H9 (cell line): Measurements from ENCODE around the gene GATA5. TPM values are rescaled to one million over a fixed set of nuclear protein-coding genes. Genes with fewer than 3 reads are reported as not detected.

Experiments used
- DNase-seq: peaks from one replicate; pipeline ENCODE4 v3.0.0-alpha.2; 2017
- H2AFZ ChIP-seq: one replicate; pipeline ENCODE4 v1.6.1; 2013; ENCODE audit warnings: mild to moderate bottlenecking, low read length, control low read depth, moderate library complexity
- H2AK5ac ChIP-seq: 2 replicates; pipeline ENCODE4 v1.6.1; 2013; ENCODE audit warnings: low read length, control low read depth, mixed read lengths; ENCODE audit not compliant: insufficient read length
- H2BK120ac ChIP-seq: one replicate; pipeline ENCODE4 v1.6.1; 2013; ENCODE audit warnings: low read depth, mild to moderate bottlenecking, low read length, control low read depth, inconsistent platforms; ENCODE audit not compliant: poor library complexity, severe bottlenecking
- H2BK12ac ChIP-seq: 2 replicates; pipeline ENCODE4 v1.6.1; 2013; ENCODE audit warnings: low read length, control low read depth, mixed read lengths, low read depth; ENCODE audit not compliant: insufficient read length
- H2BK15ac ChIP-seq: 2 replicates; pipeline ENCODE4 v1.6.1; 2013; ENCODE audit warnings: low read depth, low read length, control low read depth
- H2BK20ac ChIP-seq: one replicate; pipeline ENCODE4 v1.6.1; 2013; ENCODE audit warnings: low read depth, mild to moderate bottlenecking, low read length, control low read depth, inconsistent platforms; ENCODE audit not compliant: poor library complexity, severe bottlenecking
- H2BK5ac ChIP-seq: 2 replicates; pipeline ENCODE4 v1.6.1; 2013; ENCODE audit warnings: low read length, control low read depth, mixed read lengths; ENCODE audit not compliant: insufficient read length
- H3K14ac ChIP-seq: 2 replicates; pipeline ENCODE4 v1.6.1; 2013; ENCODE audit warnings: low read length, control low read depth; ENCODE audit not compliant: insufficient read depth
- H3K18ac ChIP-seq: 2 replicates; pipeline ENCODE4 v1.6.1; 2013; ENCODE audit warnings: low read depth, mild to moderate bottlenecking, mixed read lengths, low read length, control low read depth; ENCODE audit not compliant: insufficient read length
- H3K23ac ChIP-seq: 2 replicates; pipeline ENCODE4 v1.6.1; 2013; ENCODE audit warnings: low read length, control low read depth, mixed read lengths, low read depth; ENCODE audit not compliant: insufficient read length
- H3K23me2 ChIP-seq: 2 replicates; pipeline ENCODE4 v1.6.1; 2013; ENCODE audit warnings: low read depth, mild to moderate bottlenecking, mixed read lengths, low read length, control low read depth; ENCODE audit not compliant: insufficient read length, poor library complexity, severe bottlenecking
- H3K27ac ChIP-seq: 2 replicates; pipeline ENCODE4 v1.5.1; 2013; ENCODE audit warnings: low read length, control low read depth, mixed read lengths, low read depth; ENCODE audit not compliant: insufficient read length
- H3K27me3 ChIP-seq: 2 replicates; pipeline ENCODE4 v1.6.1; 2013; ENCODE audit warnings: low read length, control low read depth, inconsistent platforms; ENCODE audit not compliant: insufficient read depth
- H3K4ac ChIP-seq: 2 replicates; pipeline ENCODE4 v1.6.1; 2013; ENCODE audit warnings: low read depth, mild to moderate bottlenecking, control low read depth, inconsistent platforms, low read length, moderate library complexity
- H3K4me1 ChIP-seq: 2 replicates; pipeline ENCODE4 v1.6.1; 2013; ENCODE audit warnings: low read length, control low read depth, inconsistent platforms; ENCODE audit not compliant: insufficient read depth
- H3K4me2 ChIP-seq: 2 replicates; pipeline ENCODE4 v1.6.1; 2013; ENCODE audit warnings: low read length, control low read depth, mixed read lengths; ENCODE audit not compliant: insufficient read length, insufficient read depth
- H3K56ac ChIP-seq: 2 replicates; pipeline ENCODE4 v1.6.1; 2013; ENCODE audit warnings: low read depth, mild to moderate bottlenecking, mixed read lengths, low read length, control low read depth; ENCODE audit not compliant: insufficient read length
- H3K79me1 ChIP-seq: 2 replicates; pipeline ENCODE4 v1.6.1; 2013; ENCODE audit warnings: low read depth, mild to moderate bottlenecking, moderate library complexity, low read length, control low read depth, inconsistent platforms; ENCODE audit not compliant: insufficient read depth, poor library complexity, severe bottlenecking
- H3K79me2 ChIP-seq: 2 replicates; pipeline ENCODE4 v1.6.1; 2013; ENCODE audit warnings: low read length, control low read depth, inconsistent platforms; ENCODE audit not compliant: insufficient read depth
- H3K9ac ChIP-seq: 2 replicates; pipeline ENCODE4 v1.6.1; 2013; ENCODE audit warnings: low read length, control low read depth, mixed read lengths; ENCODE audit not compliant: insufficient read length; ENCODE audit errors: extremely low read depth
- H3K9me3 ChIP-seq: one replicate; pipeline ENCODE4 v1.6.1; 2013; ENCODE audit warnings: low read depth, low read length, inconsistent platforms; ENCODE audit not compliant: control insufficient read depth
- H3T11ph ChIP-seq: one replicate; pipeline ENCODE4 v1.6.1; 2013; ENCODE audit warnings: mild to moderate bottlenecking, low read length, control low read depth, inconsistent platforms
- H4K20me1 ChIP-seq: one replicate; pipeline ENCODE4 v1.6.1; 2013; ENCODE audit not compliant: control insufficient read depth, insufficient read length, insufficient read depth
- H4K5ac ChIP-seq: 2 replicates; pipeline ENCODE4 v1.6.1; 2013; ENCODE audit warnings: low read depth, mild to moderate bottlenecking, mixed read lengths, low read length, control low read depth; ENCODE audit not compliant: insufficient read length
- H4K8ac ChIP-seq: replicated peaks from 2 replicates; pipeline ENCODE4 v1.6.1; 2013; ENCODE audit warnings: low read length, control low read depth, mixed read lengths, low read depth; ENCODE audit not compliant: insufficient read length
- H4K91ac ChIP-seq: 2 replicates; pipeline ENCODE4 v1.6.1; 2013; ENCODE audit warnings: low read depth, mild to moderate bottlenecking, moderate library complexity, mixed read lengths, low read length, control low read depth; ENCODE audit not compliant: insufficient read length
- H3K27ac Mint-ChIP-seq, 3 experiments: 2 replicates in 2 of 3; 3 replicates in 1 of 3; pipeline ENCODE4 v1.8.0; 2020 to 2021; ENCODE audit warnings: mixed read lengths in 3 of 3, mild to moderate bottlenecking in 1 of 3, moderate library complexity in 1 of 3
- H3K27me3 Mint-ChIP-seq: 2 replicates; pipeline ENCODE4 v1.8.0; 2021; ENCODE audit warnings: low read depth, mild to moderate bottlenecking, moderate library complexity, mixed read lengths
- H3K36me3 Mint-ChIP-seq, 3 experiments: 2 replicates in 2 of 3; 3 replicates in 1 of 3; pipeline ENCODE4 v1.8.0; 2020 to 2021; ENCODE audit warnings: low read depth in 3 of 3, mixed read lengths in 3 of 3; ENCODE audit not compliant: insufficient read depth in 1 of 3
- H3K4me1 Mint-ChIP-seq, 2 experiments: 2 replicates each; pipeline ENCODE4 v1.8.0; 2020; ENCODE audit warnings: mixed read lengths in 2 of 2
- H3K4me3 Mint-ChIP-seq, 2 experiments: 2 replicates in 1 of 2; 3 replicates in 1 of 2; pipeline ENCODE4 v1.8.0; 2020 to 2021; ENCODE audit warnings: mild to moderate bottlenecking in 2 of 2, mixed read lengths in 2 of 2, moderate library complexity in 1 of 2
- H3K9me3 Mint-ChIP-seq, 2 experiments: 2 replicates in 1 of 2; 3 replicates in 1 of 2; pipeline ENCODE4 v1.8.0; 2020; ENCODE audit warnings: mild to moderate bottlenecking in 2 of 2, mixed read lengths in 2 of 2, moderate library complexity in 1 of 2
- CTCF ChIP-seq: fragments of 200-600 bp; sonication (generic); conservative IDR thresholded peaks from 3 replicates; pipeline ENCODE4 v1.8.0; 2021; ENCODE audit warnings: antibody characterized with exemption, mild to moderate bottlenecking
- WGBS: extraction: QIAGEN DNeasy Blood & Tissue Kit; methylation state at CpG from one replicate; pipeline ENCODE4 v1.1.7; 2013; ENCODE audit warnings: missing lambda C conversion rate, low lambda C conversion rate, mixed read lengths; ENCODE audit not compliant: insufficient read length; ENCODE audit errors: extremely low coverage; 5-methylcytosine and 5-hydroxymethylcytosine counted together
- total RNA-seq: library from RNA; stranded (reverse); gene quantifications from 2 replicates; pipeline ENCODE4 v1.2.1, GENCODE V29; 2021

Gene GATA5
- total RNA-seq, 1 experiment from 2014 or later: 0.24 TPM

- Histone ChIP-seq H3K79me2 (no peaks in the 10 kb centered on the region), H2BK12ac (no peak overlapping the region), H3K56ac (no peak overlapping the region), H3K4me1 (no peaks in the 10 kb centered on the region), H3K23me2 (no peaks in the 10 kb centered on the region), H3K23ac (no peak overlapping the region), H4K91ac (no peak overlapping the region), H3K9ac (no peak overlapping the region), H2AK5ac (no peak overlapping the region), H3K9me3 (no peaks in the 10 kb centered on the region), H3K18ac (no peak overlapping the region), H4K5ac (no peak overlapping the region), H2BK5ac (no peak overlapping the region), H2BK120ac (no peak overlapping the region), H3K79me1 (no peaks in the 10 kb centered on the region), H4K20me1 (no peaks in the 10 kb centered on the region), H2AFZ (no peak overlapping the region), H3K14ac (no peak overlapping the region), H3T11ph (no peak overlapping the region), H4K8ac (no peak overlapping the region), H3K4ac (no peak overlapping the region), H3K4me2 (no peak overlapping the region), H3K27me3 (no peaks in the 10 kb centered on the region), H2BK20ac (no peak overlapping the region), H2BK15ac (no peak overlapping the region), H3K27ac (no peak overlapping the region)
- no CpG with 5 or more reads among the region's 13 CpGs for WGBS
- no peak for TF ChIP-seq CTCF
- no peak for DNase-seq
- Mint-ChIP-seq H3K4me1 (0 out of 4 replicates have a peak, but pooled peaks cover 0 to 3% of the 10 kb centered on the region in 2 experiments), H3K4me3 (no peak overlapping the region), H3K27ac (no peak overlapping the region; a peak in 1 of 7 replicates), H3K9me3 (peaks cover 2 to 9% of the 10 kb centered on the region in 2 experiments; a peak in 4 of 5 replicates), H3K27me3 (peaks cover 27% of the 10 kb centered on the region), H3K36me3 (no peaks in the 10 kb centered on the region)
These were observed 26.2 kb upstream of the GATA5 start for GRCh38 chr20:62501801-62502495.
